PFSK-1 (cell line): ENCODE measurements around the gene FXYD1.

Source experiments
- SIN3A ChIP-seq: IDR thresholded peaks from 2 replicates; pipeline ENCODE4 v1.6.1; 2012; ENCODE audit warnings: mild to moderate bottlenecking, low read length, moderate library complexity, borderline replicate concordance; ENCODE audit not compliant: insufficient read depth
- TAF1 ChIP-seq: IDR thresholded peaks from 2 replicates; pipeline ENCODE4 v1.6.1; 2012; ENCODE audit warnings: low read length, control low read depth, borderline replicate concordance; ENCODE audit not compliant: insufficient read depth
- TF ChIP-seq, protein P1 (sequence below), 2 experiments: IDR thresholded peaks; 2 replicates each; pipeline versions ENCODE4 v1.6.1 to v1.8.0; 2011 to 2012; ENCODE audit warnings: low read depth in 2 of 2, low read length in 2 of 2, control low read depth in 1 of 2, inconsistent platforms in 1 of 2, mild to moderate bottlenecking in 1 of 2, moderate library complexity in 1 of 2; ENCODE audit not compliant: insufficient read depth in 1 of 2

DNA sequence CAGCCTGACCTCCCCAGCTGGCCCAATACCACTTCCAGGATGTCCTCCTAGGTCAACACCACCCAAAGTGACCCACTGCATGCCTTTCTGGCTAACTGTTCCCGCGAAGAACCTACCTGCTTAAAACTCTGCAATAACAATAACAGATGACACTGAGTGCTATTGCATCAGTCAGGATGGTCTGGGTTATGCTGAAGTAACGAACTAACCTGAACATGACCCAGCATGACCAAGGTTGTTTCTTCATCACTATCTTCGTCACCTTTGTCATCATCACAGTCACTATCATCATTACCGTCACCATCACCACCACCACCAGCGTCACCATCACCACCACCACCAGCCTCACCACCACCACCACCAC, 33.6 kb upstream of the FXYD1 start:
- TF ChIP-seq TAF1 (no peak), SIN3A (no peak)
- TF ChIP-seq, protein P1, sequence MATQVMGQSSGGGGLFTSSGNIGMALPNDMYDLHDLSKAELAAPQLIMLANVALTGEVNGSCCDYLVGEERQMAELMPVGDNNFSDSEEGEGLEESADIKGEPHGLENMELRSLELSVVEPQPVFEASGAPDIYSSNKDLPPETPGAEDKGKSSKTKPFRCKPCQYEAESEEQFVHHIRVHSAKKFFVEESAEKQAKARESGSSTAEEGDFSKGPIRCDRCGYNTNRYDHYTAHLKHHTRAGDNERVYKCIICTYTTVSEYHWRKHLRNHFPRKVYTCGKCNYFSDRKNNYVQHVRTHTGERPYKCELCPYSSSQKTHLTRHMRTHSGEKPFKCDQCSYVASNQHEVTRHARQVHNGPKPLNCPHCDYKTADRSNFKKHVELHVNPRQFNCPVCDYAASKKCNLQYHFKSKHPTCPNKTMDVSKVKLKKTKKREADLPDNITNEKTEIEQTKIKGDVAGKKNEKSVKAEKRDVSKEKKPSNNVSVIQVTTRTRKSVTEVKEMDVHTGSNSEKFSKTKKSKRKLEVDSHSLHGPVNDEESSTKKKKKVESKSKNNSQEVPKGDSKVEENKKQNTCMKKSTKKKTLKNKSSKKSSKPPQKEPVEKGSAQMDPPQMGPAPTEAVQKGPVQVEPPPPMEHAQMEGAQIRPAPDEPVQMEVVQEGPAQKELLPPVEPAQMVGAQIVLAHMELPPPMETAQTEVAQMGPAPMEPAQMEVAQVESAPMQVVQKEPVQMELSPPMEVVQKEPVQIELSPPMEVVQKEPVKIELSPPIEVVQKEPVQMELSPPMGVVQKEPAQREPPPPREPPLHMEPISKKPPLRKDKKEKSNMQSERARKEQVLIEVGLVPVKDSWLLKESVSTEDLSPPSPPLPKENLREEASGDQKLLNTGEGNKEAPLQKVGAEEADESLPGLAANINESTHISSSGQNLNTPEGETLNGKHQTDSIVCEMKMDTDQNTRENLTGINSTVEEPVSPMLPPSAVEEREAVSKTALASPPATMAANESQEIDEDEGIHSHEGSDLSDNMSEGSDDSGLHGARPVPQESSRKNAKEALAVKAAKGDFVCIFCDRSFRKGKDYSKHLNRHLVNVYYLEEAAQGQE (IDR thresholded peaks at IDR 0.05; ENCODE audit: insufficient read depth in 1 of 2, low read depth in 2 of 2, low read length in 2 of 2): no peak
